ENCODE measurements around the gene PKP3.
"Not testable (repeated sequence)": the region's sequence is repeated elsewhere in the genome, so short reads cannot be mapped to it uniquely, and the experiment has no call there.

Gene PKP3

DNA sequence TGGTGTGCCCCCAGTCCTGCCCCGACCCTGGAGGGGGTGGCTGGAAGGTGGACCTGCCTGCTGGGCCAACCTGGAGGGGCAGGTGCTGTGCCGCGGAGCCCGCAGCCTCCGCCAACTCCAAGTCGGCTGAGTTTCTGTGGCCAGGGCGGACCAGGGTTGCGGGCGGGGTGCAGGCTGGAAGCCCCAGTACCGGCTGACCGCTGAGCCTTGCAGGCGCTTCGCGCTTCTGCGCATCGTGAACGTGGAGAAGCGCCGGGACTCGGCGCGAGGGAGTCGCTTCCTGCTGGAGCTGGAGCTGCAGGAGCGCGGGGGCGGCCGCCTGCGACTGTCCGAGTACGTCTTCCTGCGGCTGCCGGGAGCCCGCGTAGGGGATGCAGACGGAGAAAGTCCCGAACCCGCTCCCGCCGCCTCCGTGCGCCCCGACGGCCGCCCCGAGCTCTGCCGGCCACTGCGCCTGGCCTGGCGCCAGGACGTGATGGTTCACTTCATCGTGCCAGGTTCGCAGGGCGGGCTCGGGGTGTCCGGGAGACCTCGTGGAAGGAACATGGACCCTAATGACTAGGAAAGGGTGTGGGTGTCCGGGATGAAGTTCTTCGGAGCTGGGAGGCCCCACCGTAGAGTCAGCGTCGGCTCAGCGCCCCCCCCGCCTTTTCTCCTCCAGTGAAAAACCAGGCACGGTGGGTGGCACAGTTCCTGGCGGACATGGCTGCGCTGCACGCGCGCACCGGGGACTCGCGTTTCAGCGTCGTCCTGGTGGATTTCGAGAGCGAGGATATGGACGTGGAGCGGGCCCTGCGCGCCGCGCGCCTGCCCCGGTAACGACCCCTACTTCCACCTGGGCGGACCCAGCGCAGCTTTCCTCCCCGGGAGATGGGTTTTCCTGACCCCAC lies 14.6 kb upstream of the PKP3 start:
- DNase-seq = no peak

DNA sequence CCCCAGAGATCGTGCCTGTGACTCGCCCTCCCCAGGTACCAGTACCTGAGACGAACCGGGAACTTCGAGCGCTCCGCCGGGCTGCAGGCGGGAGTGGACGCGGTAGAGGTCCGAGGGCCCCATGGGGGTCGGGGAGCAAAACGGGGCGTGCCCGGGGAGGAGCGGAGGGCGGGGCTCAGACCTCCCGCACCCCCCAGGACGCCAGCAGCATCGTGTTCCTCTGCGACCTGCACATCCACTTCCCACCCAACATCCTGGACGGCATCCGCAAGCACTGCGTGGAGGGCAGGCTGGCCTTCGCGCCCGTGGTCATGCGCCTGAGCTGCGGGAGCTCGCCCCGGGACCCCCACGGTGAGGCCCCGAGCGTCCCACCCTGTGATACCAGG lies 13.9 kb upstream of the PKP3 start:
- DNase-seq = no peak

DNA sequence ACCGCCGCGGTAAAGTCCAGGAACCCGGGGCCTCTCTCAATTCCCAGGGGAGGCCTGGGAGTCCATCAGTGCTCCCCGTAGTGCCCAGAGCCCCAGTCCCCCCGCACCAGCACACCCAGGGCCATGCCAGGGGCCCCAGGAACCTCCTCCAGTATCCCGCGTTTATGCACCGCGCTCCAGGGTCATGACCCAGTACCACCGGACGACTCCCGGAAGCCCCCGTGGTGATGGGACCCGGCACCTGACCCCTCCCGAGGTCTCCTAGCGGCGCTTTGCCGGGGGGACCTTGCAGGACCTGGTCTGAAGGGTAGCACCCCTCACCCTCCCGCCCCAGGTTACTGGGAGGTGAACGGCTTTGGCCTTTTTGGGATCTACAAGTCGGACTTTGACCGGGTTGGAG lies 13.5 kb upstream of the PKP3 start:
- no peak for DNase-seq

DNA sequence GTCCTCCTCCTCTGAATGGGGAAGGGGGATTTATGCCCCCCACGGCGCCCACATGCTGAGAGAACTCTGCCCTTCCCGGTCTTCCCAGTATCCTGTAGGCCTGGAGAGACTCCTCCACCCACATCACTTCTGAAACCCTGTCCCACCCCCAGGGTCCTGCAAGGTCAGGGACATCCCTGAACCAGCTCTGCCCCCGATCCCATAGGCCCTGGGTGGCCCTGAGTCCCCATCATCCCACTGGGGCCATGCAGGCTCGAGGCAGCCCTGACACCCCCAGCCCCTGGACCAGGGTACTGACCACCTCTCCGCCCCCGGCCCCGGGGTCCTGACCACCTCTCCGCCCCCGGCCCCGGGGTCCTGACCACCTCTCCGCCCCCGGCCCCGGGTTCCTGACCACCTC lies 13.0 kb upstream of the PKP3 start:
- DNase-seq = no peak

DNA sequence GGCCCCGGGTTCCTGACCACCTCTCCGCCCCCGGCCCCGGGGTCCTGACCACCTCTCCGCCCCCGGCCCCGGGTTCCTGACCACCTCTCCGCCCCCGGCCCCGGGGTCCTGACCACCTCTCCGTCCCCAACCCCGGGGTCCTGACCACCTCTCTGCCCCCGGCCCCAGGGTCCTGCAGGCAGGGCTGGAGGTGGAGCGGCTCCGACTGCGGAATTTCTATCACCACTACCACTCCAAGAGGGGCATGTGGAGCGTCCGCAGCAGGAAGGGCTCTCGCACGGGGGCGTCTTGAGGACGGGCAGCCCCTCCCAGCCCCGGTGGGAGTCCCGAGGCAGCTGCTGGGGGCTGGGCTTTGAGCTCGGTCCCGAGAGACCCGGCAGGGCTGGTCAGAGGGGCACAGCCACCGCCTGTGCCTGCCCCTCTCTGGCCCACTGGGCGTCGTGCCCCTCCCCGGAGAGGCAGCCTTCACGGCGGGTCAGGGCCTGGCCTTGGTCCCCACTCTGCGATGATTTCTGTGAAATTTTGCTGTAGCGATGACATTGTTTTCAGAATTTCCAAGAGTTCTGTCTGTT lies 12.4 kb upstream of the PKP3 start:
- DNase-seq = no peak

DNA sequence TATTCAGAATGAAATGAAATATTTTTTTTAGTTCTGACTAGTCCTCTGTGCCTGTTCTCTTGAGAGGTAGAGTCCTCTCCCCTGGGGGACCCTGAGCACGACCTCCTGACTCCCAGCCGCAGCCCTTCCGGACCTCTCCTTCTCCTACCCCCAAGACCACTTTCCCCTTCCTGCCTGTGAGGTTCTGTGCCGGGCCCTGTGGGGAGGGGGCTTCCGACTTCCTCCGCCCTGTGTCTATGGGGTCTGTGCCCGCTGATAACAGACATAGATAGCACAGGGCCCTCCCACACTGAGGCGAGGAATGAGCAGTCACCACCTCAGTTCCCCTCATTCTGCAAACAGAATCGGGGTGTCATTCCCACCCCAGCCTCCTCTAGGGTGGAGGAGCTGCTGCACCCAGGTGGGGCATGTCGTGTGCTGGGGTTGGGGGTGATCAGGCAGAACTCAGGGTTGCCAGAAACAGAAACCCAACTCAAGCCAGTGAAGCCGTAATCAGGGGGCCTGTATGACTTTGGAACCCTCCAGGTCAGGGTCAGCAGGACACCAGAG lies 11.9 kb upstream of the PKP3 start:
- no peak for DNase-seq

DNA sequence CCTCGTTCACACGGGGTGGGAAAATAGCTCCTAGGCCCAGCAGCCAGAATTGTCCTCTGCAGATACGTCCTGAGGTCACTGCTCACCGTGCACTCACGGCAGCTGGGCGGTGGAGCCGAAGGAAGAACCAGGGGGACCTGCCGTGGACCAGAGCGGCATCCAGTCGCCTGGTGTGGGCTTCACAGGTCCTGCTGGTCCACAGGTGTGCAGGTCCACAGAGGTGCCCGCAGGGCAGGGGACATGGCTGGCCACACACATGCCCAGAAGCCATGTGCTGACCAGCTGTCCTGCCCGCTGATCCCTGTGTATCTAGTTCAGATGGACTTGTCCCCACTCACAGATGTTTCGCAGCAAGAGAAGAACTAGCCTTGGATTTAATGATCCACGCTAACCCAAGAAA lies 10.6 kb upstream of the PKP3 start:
- DNase-seq = no peak

DNA sequence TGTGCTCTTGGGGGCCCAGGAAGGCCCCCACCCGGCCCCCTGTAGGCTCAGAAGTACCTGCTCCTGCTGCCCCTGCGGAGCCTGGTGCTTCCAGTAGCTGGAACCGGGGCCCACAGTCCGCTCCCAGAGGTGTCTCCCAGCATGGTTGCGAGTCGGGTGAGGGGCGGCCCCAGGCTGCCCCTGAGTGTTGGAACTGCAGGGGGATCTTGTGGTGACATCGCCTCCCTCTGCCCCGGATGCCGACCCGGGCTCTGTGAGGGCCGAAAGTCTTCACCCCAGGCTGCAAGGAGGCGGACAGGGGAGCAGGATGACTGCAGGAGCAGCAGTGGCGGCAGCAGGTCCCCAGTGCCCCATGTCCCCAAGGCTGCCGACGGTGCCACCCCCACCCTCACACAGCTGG lies 9.5 kb upstream of the PKP3 start:
- DNase-seq = no peak

DNA sequence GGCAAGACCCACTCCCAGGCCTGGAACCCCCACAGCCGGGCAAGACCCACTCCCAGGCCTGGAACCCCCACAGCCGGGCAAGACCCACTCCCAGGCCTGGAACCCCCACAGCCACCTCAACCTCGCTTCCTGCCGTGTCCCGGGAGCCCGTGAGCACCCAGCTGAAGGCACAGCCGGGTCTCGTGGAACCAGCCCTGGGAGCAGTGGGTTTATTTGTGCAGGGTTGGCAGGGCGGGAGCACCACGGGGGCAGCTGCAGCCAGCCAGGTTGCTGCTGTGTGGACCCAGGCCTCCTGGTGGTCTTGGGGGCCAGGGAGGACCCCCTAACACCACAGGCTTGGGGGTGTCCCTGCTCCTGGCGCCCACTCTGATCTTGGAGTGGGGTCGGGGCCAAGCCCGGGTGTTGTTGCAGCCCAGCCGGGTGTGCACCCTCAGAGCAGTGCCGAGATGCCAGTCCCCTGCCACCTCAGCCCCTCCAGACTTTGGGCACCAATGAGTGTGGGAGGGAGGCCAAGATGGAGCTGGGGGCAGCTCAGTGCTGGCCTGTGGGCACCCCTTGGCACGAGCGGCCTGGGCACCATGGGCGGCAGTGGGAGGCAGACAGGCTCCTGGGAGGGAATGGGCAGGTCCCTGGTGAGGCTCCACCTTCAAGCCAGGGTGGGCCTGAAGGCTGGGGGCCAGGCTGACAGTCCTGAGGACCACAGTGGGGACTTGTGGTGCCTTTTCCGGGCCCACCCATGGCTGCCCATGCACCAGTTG lies 8.2 kb upstream of the PKP3 start:
- DNase-seq = no peak

DNA sequence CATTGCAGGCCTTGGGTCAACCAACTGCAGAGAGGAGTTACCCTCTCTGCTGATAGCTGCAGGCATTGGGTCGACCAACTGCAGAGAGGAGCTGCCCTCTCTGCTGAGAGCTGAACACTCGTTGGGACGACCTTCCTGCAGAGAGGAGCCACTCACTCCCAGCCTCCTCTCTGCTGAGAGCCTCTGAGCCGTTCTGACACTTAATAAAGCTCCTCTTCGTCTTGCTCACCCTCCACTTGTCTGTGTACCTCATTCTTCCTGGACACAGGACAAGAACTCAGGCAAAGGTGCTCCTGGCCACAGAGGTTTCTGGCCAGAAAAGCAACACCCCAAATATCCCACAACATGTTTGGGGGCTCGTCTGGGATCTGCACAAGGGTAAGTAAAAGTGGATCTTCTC lies 7.5 kb upstream of the PKP3 start:
- no peak for DNase-seq

DNA sequence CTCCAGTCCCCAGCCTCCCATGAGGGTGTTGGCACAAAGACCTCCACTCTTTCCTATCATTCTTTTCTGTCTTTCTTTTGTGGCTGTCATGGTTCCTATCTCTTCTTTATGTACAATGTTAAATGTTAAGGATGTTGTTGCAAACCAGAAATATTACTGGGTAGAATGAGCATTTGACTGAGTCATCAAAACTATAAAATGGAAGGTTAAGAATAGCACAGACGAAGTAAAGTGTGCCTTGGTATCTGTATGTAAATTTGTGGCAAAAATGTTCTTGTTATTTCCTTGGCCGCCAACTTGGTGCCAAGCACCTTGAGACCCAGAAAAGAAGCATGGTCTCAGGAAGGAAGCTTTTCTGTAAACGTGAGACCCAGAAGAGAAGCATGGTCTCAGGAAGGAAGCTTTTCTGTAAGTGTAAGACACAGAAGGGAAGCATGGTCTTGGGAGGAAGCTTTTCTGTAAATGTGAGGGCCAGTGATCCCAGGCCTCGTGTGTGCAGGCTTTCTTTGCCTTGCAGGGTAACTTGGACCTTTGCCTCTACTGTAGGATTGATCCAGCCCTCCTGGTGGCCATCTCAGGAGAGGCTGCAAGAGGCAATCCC lies 6.7 kb upstream of the PKP3 start:
- no peak for DNase-seq

DNA sequence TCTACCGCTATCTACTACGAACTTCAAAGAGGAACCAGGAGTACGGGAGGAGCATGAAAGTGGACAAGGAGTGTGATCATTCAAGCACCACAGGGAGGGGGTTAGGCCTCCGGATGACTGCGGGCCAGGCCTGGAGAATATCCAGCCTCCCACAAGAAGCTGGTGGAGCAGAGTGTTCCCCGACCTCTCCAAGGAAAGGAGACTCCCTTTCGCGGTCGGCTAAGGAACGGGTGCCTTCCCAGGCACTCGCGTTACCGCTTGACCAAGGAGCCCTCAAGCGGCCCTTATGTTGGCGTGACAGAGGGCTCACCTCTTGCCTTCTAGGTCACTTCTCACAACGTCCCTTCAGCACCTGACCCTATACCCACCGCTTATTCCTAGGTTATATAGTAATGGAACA lies 4.6 kb upstream of the PKP3 start:
- DNase-seq = not testable (repeated sequence)

DNA sequence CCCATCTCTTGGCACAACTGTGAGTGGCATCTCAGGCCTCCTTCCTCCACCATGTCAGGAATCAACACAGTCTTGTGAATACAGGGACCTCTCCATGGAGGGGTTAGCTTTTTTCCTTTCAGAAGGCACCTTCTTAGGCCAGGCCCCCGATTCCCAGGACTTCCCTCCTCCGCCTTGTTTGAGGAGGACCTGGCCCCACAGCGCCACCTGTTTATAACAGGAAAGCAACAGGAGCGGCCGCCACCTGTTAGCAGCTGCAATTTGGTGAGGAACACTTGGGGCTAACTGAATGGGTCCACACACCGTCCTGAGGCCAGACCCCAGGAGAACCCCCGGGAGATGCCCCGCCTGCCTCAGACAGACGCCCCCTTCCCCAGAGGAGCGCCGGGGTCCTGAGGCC lies 3.8 kb upstream of the PKP3 start:
- no peak for DNase-seq

DNA sequence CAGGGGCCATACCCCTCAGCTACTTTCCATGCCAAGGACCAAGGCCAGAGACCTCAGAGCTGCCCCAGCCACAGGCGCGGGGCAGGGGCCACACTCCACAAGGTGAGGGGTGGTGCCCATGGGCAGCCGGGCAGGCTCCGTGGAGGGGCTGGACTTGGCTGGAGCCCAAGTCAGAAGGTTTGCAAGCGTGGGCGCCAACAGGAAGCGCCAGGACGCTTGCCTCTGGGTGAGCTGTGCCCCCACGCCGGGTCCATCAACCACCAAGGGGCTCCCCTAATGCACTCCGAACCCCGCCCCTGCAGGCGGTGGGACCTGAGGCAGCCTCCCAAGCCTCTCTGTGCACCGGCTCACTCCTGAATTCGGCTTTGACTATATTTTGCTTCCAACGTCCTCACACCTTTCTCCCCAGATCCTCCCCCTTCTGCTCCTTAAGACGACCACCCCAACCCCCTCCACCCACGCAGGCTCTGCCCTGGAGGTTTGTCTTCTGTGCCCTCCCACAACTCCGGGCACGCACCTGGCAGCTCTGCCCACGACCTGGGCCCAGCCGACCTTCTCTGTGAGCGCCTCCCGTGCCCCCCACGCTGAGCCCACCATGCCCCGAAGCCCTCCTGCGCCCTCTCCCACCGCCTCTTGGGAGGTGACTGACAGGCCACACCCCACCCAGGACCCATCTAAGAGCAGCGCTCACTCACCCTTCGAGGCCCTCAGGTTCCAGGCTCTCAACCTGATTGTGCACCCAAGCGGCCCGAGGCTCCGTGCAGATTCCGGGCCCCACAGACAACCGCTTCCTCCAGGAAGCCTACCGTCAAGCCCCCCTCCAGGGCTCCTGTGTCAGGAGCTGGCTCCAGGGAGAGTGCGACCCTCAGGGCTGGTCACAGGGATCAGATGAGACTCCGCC lies 2.6 kb upstream of the PKP3 start:
- no peak for DNase-seq

DNA sequence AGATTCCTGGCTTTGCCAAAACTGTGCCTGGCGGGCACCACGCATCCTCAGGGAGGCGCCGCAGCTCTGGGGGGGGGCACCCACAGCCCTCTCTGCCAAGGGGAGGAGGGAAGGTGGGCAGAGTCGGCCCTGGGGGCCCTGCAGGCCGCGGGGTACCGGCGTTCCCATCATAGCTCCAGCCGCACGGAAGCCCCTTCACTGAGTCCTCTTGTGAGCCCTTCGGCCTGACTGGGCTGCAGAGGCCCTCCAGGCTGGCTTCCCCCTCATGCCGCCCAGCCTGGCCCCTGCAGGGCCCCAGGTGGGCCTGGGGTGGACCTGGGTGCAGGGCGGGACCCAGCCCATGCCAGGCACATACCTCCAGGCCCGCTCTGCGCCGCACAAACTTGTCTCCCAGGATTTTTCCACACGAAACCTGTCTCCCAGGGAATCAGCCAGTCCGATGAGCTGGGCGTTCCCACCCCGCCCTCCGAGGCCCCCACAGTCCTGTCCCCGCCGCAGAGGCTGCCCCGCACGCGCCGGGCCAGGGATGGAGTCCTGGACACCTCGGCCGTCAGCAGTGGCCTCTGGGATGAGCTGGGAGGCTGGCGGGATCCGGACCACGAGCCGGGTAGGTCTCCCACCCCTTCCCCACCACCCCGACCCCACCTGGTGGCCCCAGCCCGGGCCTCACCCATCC lies 1.8 kb upstream of the PKP3 start:
- DNase-seq = no peak

DNA sequence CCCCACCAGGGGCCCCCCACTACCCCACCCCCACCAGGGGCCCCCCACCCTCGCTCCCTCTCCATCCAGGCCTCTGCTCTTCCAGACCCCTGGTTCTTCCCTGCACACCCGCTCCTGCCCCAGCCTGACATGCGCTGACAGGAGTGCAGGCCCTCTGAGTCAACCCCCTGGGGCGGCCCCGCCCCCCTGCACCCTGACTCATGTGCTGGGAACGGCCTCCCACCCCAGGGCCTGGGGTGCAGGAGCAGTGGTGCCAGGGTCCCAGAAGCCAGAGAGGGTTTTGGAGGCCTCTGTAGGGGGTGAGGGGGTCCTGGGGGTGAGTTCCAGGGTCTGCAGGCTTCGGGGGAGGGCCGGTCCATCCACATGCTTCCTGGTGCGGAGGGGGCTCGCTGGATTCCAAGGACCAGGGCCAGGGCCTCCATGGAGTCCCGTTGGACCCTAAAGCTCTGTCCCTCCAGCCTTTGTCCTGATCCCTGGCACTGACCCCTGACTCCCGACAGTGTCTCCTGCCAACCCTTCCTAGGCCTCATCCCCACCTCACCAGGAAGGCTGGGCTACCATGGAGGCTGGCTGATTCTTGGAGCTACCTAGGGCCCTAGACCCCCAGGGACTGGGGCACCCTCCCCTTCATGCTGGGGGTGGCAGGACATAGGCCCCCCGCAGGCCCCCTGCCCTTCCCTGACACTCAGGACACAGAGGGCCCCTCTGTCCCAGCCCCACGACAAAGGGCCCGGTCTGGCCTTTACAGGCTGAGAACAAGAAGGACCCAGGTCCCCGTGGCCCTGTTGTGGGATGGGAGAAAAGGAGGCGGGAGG lies 583 bp upstream of the PKP3 start:
- no peak for DNase-seq

DNA sequence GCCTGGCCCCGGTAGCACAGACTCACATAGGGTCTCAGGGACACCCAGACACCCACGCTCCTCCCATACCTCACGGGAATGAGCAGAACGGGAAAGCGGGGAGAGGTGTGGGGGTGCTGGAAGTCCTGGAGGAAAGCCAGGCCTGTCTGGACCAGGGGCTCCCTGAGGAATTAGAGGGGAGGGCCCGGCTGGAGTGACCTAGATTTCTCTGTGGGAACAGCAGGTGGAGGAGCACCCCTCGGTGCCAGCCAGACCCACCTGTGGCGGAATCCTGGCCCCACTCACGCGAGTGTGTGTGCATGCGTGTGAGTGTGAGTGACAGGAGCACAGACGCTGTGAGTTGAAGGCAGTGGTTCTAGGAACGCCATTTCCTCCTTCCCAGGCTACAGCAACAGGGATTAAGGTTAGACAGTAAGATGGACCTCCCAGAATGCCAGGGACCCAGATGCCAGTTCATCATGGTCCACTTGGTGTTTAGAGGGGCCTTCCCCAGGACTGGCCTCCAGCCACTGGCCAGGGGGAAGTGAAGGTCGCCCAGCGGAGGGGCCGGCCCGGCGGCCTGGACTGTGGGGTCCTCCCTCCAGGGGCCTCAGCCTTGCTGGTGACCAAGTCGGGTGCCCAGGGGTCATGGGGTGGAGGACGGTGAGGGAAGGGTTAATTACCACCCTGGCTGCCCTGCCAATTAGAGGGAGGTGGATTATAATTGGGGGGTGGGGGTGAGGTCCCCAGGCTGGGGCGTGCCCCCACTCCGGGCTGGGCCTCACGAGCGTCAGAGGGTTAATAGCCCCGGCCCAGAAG lies 1.0 kb downstream of the PKP3 start:
- no peak for DNase-seq

DNA sequence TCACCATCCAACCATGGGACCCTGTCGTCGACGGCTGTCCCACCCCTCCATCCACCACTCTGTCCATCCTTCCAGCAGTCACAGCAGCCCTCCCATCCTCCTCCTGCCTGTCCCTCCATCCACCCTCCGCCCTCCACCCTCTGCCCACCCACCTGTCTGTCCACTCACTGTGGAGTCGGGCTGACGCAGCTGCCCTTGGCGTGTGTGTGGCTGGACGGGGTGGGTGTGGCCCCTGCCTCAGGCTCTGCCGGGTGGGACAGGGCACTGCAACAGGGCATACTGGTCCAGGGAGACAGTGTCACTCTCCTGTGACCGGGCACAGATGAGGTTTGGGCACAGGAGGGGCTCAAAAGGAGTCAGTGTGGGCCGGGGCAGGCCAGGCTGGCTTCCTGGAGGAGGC lies 1.9 kb downstream of the PKP3 start:
- DNase-seq = no peak

DNA sequence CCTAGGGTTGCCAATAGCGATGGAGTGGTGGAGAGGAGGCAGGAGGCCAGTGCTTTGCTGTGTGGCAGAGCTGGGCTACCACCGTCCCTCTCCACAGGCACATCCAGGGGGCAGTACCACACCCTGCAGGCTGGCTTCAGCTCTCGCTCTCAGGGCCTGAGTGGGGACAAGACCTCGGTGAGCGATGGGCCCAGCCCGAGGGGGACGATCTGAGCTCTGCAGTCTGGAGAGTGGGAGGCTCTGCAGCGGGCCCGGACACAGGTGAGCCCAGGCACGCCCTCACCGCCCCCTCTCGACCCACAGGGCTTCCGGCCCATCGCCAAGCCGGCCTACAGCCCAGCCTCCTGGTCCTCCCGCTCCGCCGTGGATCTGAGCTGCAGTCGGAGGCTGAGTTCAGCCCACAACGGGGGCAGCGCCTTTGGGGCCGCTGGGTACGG lies 2.5 kb downstream of the PKP3 start:
- no peak for DNase-seq
